ENCODE measurements around the gene DDX1.

- TF ChIP-seq, protein P1, sequence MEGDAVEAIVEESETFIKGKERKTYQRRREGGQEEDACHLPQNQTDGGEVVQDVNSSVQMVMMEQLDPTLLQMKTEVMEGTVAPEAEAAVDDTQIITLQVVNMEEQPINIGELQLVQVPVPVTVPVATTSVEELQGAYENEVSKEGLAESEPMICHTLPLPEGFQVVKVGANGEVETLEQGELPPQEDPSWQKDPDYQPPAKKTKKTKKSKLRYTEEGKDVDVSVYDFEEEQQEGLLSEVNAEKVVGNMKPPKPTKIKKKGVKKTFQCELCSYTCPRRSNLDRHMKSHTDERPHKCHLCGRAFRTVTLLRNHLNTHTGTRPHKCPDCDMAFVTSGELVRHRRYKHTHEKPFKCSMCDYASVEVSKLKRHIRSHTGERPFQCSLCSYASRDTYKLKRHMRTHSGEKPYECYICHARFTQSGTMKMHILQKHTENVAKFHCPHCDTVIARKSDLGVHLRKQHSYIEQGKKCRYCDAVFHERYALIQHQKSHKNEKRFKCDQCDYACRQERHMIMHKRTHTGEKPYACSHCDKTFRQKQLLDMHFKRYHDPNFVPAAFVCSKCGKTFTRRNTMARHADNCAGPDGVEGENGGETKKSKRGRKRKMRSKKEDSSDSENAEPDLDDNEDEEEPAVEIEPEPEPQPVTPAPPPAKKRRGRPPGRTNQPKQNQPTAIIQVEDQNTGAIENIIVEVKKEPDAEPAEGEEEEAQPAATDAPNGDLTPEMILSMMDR (conservative IDR thresholded peaks at IDR 0.05; ENCODE audit: low read length): no peak
- TF ChIP-seq EZH2phosphoT487 (IDR thresholded peaks at IDR 0.05; ENCODE audit: borderline replicate concordance, low read depth, low read length): no peak
Observed at GRCh38 chr2:15625344-15626036, 33.8 kb downstream of the DDX1 start.
